Thyroid gland (tissue), 4 donors: ENCODE results near the gene ZNF451.

Experiments used
- POLR2A ChIP-seq, 2 donors: fragments of 450-650 bp; IDR thresholded peaks; one replicate each; pipeline ENCODE4 v1.6.1; 2017; ENCODE audit warnings: antibody characterized with exemption in 2 of 2, mild to moderate bottlenecking in 2 of 2, moderate library complexity in 1 of 2
- TF ChIP-seq, protein P1 (sequence below), 6 experiments: fragments of 200-600 bp in 3 of 6; fragments of 450-650 bp in 3 of 6; sonication (generic) in 3 of 6; IDR thresholded peaks; one replicate each; pipeline ENCODE4 v1.5.1; 2016 to 2019; ENCODE audit warnings: antibody characterized with exemption in 6 of 6, mild to moderate bottlenecking in 2 of 6, inconsistent platforms in 1 of 6, moderate library complexity in 1 of 6

DNA sequence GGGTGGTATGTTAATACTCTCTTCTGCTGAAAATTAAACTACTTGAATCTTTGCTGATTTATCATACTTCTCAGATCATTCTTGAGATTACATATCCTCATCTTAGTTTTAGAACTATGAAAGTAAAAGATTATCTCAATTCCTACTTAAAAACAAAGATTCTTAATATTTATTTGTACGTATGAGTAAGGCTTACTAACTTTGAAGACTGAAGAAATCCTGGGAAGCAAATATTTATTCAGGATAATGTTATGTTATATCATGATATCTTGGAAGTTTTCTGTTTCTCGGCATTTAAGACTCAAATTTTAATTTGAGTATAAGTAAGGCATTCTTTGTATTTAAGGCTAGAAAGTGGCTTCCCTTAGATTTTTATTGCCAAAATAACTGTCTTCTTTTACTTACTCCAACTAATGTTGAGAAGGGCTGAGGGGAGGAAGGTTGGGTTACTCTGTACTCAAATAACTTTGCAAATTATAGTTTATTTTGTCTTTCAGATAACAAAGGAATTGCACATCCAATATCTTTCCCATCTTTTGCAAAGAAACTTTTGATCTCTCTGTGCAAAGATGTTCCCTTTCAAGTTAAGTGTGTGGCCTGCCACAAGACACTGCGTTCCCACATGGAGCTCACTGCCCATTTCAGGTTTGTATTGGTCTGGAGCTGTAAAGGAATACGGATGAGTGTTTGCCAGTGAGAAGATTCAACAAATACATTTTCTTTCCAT is 51.6 kb downstream of the ZNF451 start:
- no peak for TF ChIP-seq POLR2A (IDR thresholded peaks at IDR 0.05)
- TF ChIP-seq, protein P1, sequence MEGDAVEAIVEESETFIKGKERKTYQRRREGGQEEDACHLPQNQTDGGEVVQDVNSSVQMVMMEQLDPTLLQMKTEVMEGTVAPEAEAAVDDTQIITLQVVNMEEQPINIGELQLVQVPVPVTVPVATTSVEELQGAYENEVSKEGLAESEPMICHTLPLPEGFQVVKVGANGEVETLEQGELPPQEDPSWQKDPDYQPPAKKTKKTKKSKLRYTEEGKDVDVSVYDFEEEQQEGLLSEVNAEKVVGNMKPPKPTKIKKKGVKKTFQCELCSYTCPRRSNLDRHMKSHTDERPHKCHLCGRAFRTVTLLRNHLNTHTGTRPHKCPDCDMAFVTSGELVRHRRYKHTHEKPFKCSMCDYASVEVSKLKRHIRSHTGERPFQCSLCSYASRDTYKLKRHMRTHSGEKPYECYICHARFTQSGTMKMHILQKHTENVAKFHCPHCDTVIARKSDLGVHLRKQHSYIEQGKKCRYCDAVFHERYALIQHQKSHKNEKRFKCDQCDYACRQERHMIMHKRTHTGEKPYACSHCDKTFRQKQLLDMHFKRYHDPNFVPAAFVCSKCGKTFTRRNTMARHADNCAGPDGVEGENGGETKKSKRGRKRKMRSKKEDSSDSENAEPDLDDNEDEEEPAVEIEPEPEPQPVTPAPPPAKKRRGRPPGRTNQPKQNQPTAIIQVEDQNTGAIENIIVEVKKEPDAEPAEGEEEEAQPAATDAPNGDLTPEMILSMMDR (IDR thresholded peaks at IDR 0.05), result no peak
